HepG2 (cell line): ENCODE data around the gene SERINC2. TPM values are rescaled to one million over a fixed set of nuclear protein-coding genes. Genes with fewer than 3 reads are reported as not detected.

Source experiments
- DPF2 ChIP-seq: sonication (generic); formaldehyde crosslinking; IDR thresholded peaks from 2 replicates; pipeline ENCODE4 v1.4.0; 2020; ENCODE audit warnings: mild to moderate bottlenecking, low read depth, missing genetic modification reagents, borderline replicate concordance
- ESRRA ChIP-seq: sonication (generic); formaldehyde crosslinking; IDR thresholded peaks from 2 replicates; pipeline ENCODE4 v1.5.1; 2020; ENCODE audit warnings: mild to moderate bottlenecking, low read depth, missing genetic modification reagents
- FLYWCH1 ChIP-seq: sonication (generic); formaldehyde crosslinking; IDR thresholded peaks from 2 replicates; pipeline ENCODE4 v1.8.1; 2023; ENCODE audit warnings: mild to moderate bottlenecking, missing genetic modification reagents
- GFI1 ChIP-seq: sonication (generic); formaldehyde crosslinking; IDR thresholded peaks from 2 replicates; pipeline ENCODE4 v1.5.0; 2020; ENCODE audit warnings: missing genetic modification reagents, mild to moderate bottlenecking, borderline replicate concordance
- KDM4B ChIP-seq: sonication (generic); formaldehyde crosslinking; IDR thresholded peaks from 2 replicates; pipeline ENCODE4 v1.4.0; 2020; ENCODE audit warnings: missing genetic modification reagents
- MTF1 ChIP-seq: sonication (generic); formaldehyde crosslinking; IDR thresholded peaks from 2 replicates; pipeline ENCODE4 v1.5.0; 2020; ENCODE audit warnings: missing genetic modification reagents
- POLR2G ChIP-seq: fragments of 200-400 bp; formaldehyde crosslinking; IDR thresholded peaks from 2 replicates; pipeline ENCODE4 v1.6.1; 2018; ENCODE audit warnings: mild to moderate bottlenecking, low read depth, low read length, moderate library complexity
- SIN3A ChIP-seq: IDR thresholded peaks from 2 replicates; pipeline ENCODE4 v1.6.1; 2011; ENCODE audit warnings: low read depth, mild to moderate bottlenecking, control low read depth, low read length, borderline replicate concordance
- SRSF1 ChIP-seq: fragments of 200-400 bp; formaldehyde crosslinking; optimal IDR thresholded peaks from 2 replicates; pipeline ENCODE3; 2017; ENCODE audit warnings: mild to moderate bottlenecking, low read depth, low read length, moderate library complexity
- TCF12 ChIP-seq, 2 experiments: fragments of 450-650 bp in 1 of 2; sonication (generic) in 1 of 2; formaldehyde crosslinking in 1 of 2; IDR thresholded peaks; 2 replicates each; pipeline versions ENCODE4 v1.6.1 to v1.8.0; 2017 to 2022; ENCODE audit warnings: antibody characterized with exemption in 1 of 2, mild to moderate bottlenecking in 1 of 2, missing genetic modification reagents in 1 of 2, moderate library complexity in 1 of 2
- TEAD2 ChIP-seq: sonication (generic); formaldehyde crosslinking; IDR thresholded peaks from 2 replicates; pipeline ENCODE4 v1.9.0; 2021; ENCODE audit warnings: missing genetic modification reagents
- TERF1 ChIP-seq: sonication (generic); formaldehyde crosslinking; IDR thresholded peaks from 2 replicates; pipeline ENCODE4 v1.8.0; 2022; ENCODE audit warnings: mild to moderate bottlenecking, missing genetic modification reagents, moderate library complexity
- ZBTB37 ChIP-seq: sonication (generic); formaldehyde crosslinking; IDR thresholded peaks from 2 replicates; pipeline ENCODE4 v1.4.0; 2020; ENCODE audit warnings: mild to moderate bottlenecking, missing genetic modification reagents
- ZNF431 ChIP-seq: sonication (generic); formaldehyde crosslinking; IDR thresholded peaks from 2 replicates; pipeline ENCODE4 v1.9.0; 2022; ENCODE audit warnings: missing genetic modification reagents, low read depth, mild to moderate bottlenecking, borderline replicate concordance
- ZNF619 ChIP-seq: sonication (generic); formaldehyde crosslinking; IDR thresholded peaks from 2 replicates; pipeline ENCODE4 v1.4.0; 2020; ENCODE audit warnings: mild to moderate bottlenecking, missing genetic modification reagents
- ZNF670 ChIP-seq: sonication (generic); formaldehyde crosslinking; IDR thresholded peaks from 2 replicates; pipeline ENCODE4 v1.8.0; 2022; ENCODE audit warnings: mild to moderate bottlenecking, missing genetic modification reagents, borderline replicate concordance
- ZNF709 ChIP-seq: sonication (generic); formaldehyde crosslinking; IDR thresholded peaks from 2 replicates; pipeline ENCODE4 v1.5.0; 2020; ENCODE audit warnings: mild to moderate bottlenecking, missing genetic modification reagents
- ZNF761 ChIP-seq: sonication (generic); formaldehyde crosslinking; conservative IDR thresholded peaks from 2 replicates; pipeline ENCODE4 v1.4.0; 2020; ENCODE audit warnings: mild to moderate bottlenecking, missing genetic modification reagents
- ZSCAN21 ChIP-seq: sonication (generic); formaldehyde crosslinking; IDR thresholded peaks from 2 replicates; pipeline ENCODE4 v1.8.0; 2022; ENCODE audit warnings: mild to moderate bottlenecking, missing genetic modification reagents, moderate library complexity, borderline replicate concordance
- polyA plus RNA-seq, 8 experiments: library from polyadenylated mRNA; depleted of rRNA in 3 of 8; stranded (reverse) in 7 of 8; unstranded in 1 of 8; fragments of >200 nt; fragmentation: Illumina TruSeq in 4 of 8; extraction: Trizol in 4 of 8; gene quantifications; 2 replicates each; pipeline versions ENCODE4 v1.2.1 to v1.2.3, GENCODE V29; 2011 to 2016; ENCODE audit warnings: low read depth in 4 of 8, missing spikeins in 1 of 8, mixed read lengths in 1 of 8; ENCODE audit not compliant: insufficient read depth in 1 of 8
- total RNA-seq, 5 experiments: library from RNA; depleted of rRNA; stranded (reverse); fragments of >200 nt; fragmentation: Illumina TruSeq; extraction: Trizol; gene quantifications; 2 replicates each; pipeline ENCODE4 v1.2.3, GENCODE V29; 2016; ENCODE audit warnings: low read depth in 1 of 5
- TF ChIP-seq, protein P1 (sequence below): sonication (generic); formaldehyde crosslinking; IDR thresholded peaks from 2 replicates; pipeline ENCODE4 v1.5.1; 2020; ENCODE audit warnings: mild to moderate bottlenecking, missing genetic modification reagents, moderate library complexity
- TF ChIP-seq, protein P2 (sequence below): sonication (generic); formaldehyde crosslinking; IDR thresholded peaks from 2 replicates; pipeline ENCODE4 v1.9.0; 2022; ENCODE audit warnings: low read depth, missing genetic modification reagents
- TF ChIP-seq, protein P3 (sequence below): sonication (generic); formaldehyde crosslinking; IDR thresholded peaks from 2 replicates; pipeline ENCODE4 v1.9.0; 2021; ENCODE audit warnings: missing genetic modification reagents, borderline replicate concordance

The SERINC2 gene
- total and polyA plus RNA-seq, 2 of the 13 experiments (the other 11 are each of a cell fraction or from before 2014, with no cell fraction given), result 4.8 to 126 TPM

- TF ChIP-seq ESRRA (CRISPR knock-in tag), result peak; percentile 96
- no peak for TF ChIP-seq SRSF1
- no peak for TF ChIP-seq KDM4B (CRISPR knock-in tag)
- TF ChIP-seq POLR2G, result no peak
- TF ChIP-seq, protein P1, sequence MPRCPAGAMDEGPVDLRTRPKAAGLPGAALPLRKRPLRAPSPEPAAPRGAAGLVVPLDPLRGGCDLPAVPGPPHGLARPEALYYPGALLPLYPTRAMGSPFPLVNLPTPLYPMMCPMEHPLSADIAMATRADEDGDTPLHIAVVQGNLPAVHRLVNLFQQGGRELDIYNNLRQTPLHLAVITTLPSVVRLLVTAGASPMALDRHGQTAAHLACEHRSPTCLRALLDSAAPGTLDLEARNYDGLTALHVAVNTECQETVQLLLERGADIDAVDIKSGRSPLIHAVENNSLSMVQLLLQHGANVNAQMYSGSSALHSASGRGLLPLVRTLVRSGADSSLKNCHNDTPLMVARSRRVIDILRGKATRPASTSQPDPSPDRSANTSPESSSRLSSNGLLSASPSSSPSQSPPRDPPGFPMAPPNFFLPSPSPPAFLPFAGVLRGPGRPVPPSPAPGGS (CRISPR knock-in tag), result no peak
- no peak for TF ChIP-seq TEAD2
- peak; percentile 88 for TF ChIP-seq DPF2 (CRISPR knock-in tag)
- TF ChIP-seq ZNF670 (CRISPR knock-in tag), result peak; percentile 75; the same call in 1 of the 2 replicates
- no peak for TF ChIP-seq ZNF619 (CRISPR knock-in tag)
- TF ChIP-seq ZSCAN21 (CRISPR knock-in tag), result no peak
- TF ChIP-seq, protein P2, sequence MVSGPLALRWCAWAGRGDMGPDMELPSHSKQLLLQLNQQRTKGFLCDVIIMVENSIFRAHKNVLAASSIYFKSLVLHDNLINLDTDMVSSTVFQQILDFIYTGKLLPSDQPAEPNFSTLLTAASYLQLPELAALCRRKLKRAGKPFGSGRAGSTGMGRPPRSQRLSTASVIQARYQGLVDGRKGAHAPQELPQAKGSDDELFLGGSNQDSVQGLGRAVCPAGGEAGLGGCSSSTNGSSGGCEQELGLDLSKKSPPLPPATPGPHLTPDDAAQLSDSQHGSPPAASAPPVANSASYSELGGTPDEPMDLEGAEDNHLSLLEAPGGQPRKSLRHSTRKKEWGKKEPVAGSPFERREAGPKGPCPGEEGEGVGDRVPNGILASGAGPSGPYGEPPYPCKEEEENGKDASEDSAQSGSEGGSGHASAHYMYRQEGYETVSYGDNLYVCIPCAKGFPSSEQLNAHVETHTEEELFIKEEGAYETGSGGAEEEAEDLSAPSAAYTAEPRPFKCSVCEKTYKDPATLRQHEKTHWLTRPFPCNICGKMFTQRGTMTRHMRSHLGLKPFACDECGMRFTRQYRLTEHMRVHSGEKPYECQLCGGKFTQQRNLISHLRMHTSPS (CRISPR knock-in tag), result peak; percentile 93
- TF ChIP-seq TCF12 (IDR thresholded peaks at IDR 0.05), result no peak
- no peak for TF ChIP-seq TCF12 (CRISPR knock-in tag; IDR thresholded peaks at IDR 0.05)
- TF ChIP-seq FLYWCH1 (CRISPR knock-in tag), result no peak
- TF ChIP-seq ZBTB37, result no peak
- TF ChIP-seq, protein P3, sequence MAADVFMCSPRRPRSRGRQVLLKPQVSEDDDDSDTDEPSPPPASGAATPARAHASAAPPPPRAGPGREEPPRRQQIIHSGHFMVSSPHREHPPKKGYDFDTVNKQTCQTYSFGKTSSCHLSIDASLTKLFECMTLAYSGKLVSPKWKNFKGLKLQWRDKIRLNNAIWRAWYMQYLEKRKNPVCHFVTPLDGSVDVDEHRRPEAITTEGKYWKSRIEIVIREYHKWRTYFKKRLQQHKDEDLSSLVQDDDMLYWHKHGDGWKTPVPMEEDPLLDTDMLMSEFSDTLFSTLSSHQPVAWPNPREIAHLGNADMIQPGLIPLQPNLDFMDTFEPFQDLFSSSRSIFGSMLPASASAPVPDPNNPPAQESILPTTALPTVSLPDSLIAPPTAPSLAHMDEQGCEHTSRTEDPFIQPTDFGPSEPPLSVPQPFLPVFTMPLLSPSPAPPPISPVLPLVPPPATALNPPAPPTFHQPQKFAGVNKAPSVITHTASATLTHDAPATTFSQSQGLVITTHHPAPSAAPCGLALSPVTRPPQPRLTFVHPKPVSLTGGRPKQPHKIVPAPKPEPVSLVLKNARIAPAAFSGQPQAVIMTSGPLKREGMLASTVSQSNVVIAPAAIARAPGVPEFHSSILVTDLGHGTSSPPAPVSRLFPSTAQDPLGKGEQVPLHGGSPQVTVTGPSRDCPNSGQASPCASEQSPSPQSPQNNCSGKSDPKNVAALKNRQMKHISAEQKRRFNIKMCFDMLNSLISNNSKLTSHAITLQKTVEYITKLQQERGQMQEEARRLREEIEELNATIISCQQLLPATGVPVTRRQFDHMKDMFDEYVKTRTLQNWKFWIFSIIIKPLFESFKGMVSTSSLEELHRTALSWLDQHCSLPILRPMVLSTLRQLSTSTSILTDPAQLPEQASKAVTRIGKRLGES, result no peak
- TF ChIP-seq ZNF431 (CRISPR knock-in tag), result no peak
- no peak for TF ChIP-seq TERF1
- TF ChIP-seq ZNF709 (CRISPR knock-in tag), result no peak
- TF ChIP-seq ZNF761 (CRISPR knock-in tag), result no peak
- peak; percentile 73 for TF ChIP-seq GFI1 (CRISPR knock-in tag)
- TF ChIP-seq MTF1, result no peak
- no peak for TF ChIP-seq SIN3A
Observed at GRCh38 chr1:31417148-31417547, 4.1 kb downstream of the SERINC2 start (continued).
